ENCODE results near the gene PRSS8. TPM values are rescaled to one million over a fixed set of nuclear protein-coding genes. Genes with fewer than 3 reads are reported as not detected.
"Not testable (repeated sequence)": the region's sequence is repeated elsewhere in the genome, so short reads cannot be mapped to it uniquely, and the experiment has no call there.

The PRSS8 gene
- polyA plus RNA-seq (2012; ENCODE audit: insufficient read depth, insufficient read length) = not detected

DNA sequence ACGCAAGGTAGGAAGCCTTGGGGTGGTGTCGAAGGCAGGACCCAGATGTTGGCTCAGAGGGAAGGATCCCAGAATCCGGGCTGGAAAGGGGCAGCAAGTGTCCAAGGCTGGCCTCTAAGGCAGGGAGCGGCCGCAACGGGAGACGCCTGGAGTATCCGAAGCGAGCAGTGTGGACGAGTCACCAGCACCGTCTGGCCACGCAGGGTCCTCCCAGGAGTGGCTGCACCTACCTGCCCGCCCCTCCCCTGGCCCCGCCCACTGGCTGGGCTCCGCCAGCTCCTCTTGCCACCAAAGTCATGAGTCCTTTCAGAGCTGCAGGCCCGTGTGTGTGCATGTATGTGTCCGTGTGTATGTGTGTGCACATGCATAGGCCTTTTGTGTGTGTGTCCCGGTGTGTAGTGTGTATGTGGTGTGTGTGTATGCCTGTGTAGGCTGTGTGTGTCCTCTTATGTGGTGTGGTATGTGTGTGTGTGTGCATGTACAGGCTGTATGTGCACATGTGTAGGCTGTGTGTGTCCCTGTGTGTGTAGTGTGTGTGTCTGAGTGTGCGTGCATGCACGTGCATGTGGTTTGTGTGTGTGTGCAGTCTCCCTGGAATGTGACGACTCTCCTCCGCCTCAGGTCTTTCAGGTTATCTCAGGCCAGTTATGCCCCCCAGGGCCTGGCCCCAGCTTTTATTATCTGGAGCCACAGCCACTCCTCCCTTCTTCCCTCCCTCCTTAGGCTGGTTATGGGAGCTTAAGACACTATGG lies at the start of gene PRSS8:
TSS of gene PRSS8 (minus strand) at position 193 of the 752 bp plus-strand sequence. CDS start 229 bp downstream, outside the sequence.
- H3K4me3 ChIP-seq (ENCODE audit: low read length) = no peak within 1 kb of the TSS
- DNase-seq (ENCODE audit: low read depth, low spot score) = no peak

DNA sequence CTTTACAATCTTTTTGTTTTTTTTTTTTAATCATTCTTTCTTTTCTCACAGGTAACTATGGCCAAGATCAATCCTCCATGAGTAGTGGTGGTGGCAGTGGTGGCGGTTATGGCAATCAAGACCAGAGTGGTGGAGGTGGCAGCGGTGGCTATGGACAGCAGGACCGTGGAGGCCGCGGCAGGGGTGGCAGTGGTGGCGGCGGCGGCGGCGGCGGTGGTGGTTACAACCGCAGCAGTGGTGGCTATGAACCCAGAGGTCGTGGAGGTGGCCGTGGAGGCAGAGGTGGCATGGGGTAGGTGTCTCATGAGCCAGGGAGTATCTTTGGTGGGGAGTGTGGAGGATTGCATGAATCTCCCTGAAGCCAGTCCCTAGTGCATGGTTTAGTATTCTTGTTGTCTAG lies 49.4 kb upstream of the PRSS8 start:
- H3K4me3 ChIP-seq (ENCODE audit: low read length) = no peak overlapping the region
- DNase-seq (ENCODE audit: low read depth, low spot score) = no peak

DNA sequence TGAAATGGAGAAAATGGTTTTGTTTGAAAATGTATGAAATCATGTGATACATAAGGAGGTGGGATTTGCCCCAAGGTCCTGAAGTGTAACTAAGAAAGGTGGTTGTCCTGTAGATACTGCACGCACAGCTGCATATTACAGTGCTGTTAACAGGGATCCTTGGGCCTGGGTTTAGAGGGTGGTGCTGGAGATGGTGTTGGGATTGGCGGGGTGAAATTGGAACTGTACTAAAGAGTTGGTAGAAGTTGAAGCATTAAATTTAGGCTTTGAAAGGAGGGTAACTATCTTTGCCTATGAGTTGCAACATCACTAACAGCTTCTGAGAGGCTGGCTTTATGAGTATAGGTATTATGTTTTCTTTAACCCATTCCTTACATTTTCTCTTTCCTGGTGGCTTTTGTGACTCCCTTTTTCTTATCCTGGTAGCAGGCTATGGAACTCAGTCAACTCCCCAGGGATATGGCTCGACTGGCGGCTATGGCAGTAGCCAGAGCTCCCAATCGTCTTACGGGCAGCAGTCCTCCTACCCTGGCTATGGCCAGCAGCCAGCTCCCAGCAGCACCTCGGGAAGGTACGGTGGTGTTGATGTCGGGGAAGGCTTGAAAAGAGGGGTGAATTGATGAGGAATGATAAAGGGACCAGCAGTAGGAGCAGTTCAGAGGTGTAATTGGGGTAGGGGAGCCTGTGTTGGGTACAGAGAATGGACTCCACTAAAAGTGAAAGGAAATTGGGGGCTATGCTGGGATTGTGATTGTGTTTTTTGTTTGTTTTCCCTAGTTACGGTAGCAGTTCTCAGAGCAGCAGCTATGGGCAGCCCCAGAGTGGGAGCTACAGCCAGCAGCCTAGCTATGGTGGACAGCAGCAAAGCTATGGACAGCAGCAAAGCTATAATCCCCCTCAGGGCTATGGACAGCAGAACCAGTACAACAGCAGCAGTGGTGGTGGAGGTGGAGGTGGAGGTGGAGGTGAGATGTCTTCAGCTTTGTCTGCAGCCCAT lies 48.2 kb upstream of the PRSS8 start:
- H3K4me3 ChIP-seq (ENCODE audit: low read length) = no peak overlapping the region
- DNase-seq (ENCODE audit: low read depth, low spot score) = no peak

DNA sequence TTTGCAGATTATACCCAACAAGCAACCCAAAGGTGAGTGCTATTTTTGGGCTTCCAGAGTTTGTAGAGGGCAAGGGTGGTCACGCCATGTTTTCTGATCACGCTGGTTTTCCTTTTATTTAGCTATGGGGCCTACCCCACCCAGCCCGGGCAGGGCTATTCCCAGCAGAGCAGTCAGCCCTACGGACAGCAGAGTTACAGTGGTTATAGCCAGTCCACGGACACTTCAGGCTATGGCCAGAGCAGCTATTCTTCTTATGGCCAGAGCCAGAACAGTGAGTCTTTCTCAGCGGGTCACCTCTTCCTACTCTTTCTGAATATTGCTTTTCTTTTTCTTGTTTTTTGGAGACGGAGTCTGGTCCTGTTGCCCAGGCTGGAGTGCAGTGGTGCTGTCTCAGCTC lies 46.9 kb upstream of the PRSS8 start:
- no peak for DNase-seq (ENCODE audit: low read depth, low spot score)
- peak overlapping the region; percentile 65; the same call in 1 of the 2 replicates for H3K4me3 ChIP-seq (ENCODE audit: low read length)

DNA sequence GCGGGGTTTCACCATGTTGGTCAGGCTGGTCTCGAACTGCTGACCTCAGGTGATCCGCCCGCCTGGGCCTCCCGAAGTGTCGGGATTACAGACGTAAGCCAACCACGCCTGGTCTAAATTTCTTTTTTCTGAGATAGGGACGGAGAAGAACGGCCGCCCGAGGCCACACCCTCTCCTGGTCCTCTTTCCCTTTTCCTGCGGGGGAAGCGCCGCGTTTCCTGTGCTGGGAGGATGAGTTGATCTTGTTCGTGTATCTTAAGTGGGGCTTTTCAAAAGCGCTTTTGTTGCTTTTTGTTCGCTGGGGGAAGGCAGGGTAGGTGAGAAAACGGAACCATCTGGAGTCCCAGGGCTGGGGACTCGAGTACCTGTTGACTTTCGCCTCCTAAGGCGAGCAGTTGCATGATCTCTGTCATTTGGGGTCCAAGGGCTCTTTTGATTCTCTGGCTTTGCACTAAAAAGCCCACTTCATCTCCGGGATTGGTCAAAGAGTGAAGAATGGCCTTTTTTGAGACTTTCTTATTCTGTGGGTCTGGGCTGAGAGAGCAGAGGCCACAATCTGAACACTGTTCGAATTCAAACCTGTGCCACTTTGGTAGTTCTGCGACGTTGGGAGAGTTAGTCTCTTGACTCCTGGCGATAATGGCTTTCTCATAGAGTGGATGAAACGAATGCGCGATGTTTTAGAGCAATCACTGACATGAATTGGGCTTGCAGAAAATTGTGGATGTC lies 45.7 kb upstream of the PRSS8 start:
- peak overlapping the region; percentile 65 for H3K4me3 ChIP-seq (ENCODE audit: low read length)
- DNase-seq (ENCODE audit: low read depth, low spot score) = no peak

DNA sequence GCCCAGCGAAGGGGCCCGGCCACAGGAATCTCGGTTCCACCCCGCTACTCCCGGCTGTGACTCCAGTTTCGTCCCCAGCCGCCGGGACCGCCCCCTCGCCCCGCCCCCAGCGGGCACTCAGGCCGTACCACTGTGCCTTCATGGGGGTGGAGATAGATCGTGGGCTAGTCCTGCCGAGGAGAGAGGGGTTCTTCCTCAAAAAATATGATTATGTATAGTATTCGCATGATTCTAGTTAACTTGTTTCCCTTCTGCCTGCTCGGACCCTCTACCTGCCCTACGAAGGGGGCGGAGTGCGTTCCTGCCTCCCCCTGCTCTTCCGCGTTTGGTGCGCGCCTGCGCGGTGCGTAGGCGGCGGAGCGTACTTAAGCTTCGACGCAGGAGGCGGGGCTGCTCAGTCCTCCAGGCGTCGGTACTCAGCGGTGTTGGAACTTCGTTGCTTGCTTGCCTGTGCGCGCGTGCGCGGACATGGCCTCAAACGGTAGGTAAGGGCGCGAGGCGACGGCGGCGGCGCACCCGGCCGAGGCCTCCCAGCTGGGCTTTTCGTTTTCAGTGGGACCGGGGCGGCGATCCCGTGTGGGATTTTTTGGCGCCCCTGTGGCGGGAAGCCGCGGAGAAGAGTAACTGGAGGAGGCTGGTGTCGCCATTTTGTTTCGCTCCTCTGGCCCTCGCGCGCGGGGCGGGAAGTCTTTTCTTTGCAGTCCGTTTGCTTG lies 44.4 kb upstream of the PRSS8 start, which contains the start of gene FUS:
TSS of gene FUS (plus strand) at position 393 of the 713 bp plus-strand sequence. CDS start at position 469, 76 bp downstream.
- DNase-seq (ENCODE audit: low read depth, low spot score) = peak; percentile 88
- H3K4me3 ChIP-seq (ENCODE audit: low read length) = peak within 1 kb of the TSS; percentile 65

DNA sequence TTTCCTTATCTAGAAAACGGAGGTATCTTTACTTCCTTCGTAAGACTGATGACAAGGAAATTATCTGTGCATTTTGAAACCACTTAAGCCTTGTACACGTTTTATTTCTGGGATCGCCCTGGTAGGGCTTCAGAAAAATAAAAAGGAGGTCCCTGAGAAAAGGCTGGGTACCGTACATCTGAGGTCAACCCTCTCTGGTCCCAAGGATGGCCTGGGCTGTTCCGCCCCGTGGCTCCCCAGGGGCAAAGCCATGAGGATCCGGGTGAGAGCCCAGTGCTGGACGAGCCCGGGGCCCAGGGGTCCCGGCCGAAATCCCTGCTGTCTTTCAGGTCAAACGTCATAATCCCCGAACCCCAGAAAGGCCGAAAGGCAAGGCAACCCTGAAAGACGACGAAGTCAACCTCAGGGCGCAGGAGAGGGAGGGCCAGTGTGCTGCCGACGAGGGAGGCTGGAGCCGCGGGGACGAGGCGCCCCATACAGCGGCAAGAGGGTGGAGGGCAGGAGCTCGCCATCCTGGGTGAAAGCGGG lies 43.8 kb upstream of the PRSS8 start:
- DNase-seq (ENCODE audit: low read depth, low spot score) = no peak
- peak overlapping the region; percentile 65 for H3K4me3 ChIP-seq (ENCODE audit: low read length)

DNA sequence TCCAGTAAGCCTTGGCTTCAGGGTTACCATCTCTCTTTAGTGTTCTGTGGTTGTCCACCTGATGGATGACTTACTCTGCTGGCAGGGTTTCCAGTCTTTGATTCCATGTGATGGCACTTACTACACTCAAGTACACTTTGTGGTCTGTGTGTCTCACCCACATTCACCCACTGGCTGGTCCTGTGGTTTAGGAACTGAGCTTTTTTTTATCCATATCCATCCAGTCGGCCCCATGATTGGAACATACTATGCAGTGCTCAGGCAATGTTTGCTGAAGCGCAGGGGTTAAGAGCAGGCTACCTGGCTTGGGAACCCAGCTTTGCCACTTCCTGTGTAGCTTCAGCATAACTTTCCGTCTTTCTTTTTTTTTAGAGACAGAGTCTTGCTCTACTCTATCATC lies 41.6 kb upstream of the PRSS8 start:
- peak overlapping the region; percentile 13 for H3K4me3 ChIP-seq (ENCODE audit: low read length)
- DNase-seq (ENCODE audit: low read depth, low spot score) = peak; percentile 89

DNA sequence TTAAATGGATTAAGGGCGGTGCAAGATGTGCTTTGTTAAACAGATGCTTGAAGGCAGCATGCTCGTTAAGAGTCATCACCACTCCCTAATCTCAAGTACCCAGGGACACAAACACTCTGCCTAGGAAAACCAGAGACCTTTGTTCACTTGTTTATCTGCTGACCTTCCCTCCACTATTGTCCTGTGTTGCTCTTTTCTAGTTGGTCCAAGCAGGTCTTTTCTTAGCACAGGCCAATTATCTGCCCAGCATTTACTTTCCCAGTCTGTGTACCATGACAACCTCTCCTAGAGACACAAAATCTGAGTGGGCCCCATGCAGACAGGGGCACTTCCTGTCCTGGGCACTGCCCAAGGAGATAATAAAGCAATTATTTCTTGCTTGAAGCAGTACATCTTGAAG lies 34.5 kb upstream of the PRSS8 start:
- not testable (repeated sequence) for H3K4me3 ChIP-seq (ENCODE audit: low read length); DNase-seq (ENCODE audit: low read depth, low spot score)

DNA sequence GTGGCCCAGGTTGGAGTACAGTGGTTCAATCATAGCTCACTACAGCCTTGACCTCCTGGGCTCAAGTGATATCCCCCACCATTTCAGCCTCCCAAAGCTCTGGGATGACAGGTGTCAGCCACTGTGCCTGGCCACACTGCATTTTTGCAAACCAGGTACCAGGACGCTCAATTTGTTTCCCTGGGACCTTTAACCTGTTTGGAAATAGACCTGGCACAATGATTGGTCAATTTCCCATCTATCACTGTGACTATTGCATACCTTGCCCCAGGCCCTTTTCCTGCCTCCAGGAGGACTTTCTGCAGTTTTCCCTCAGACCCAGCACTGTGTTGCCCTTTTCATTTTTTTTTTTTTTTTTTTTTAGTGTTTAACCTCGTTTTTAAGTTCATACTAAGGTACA lies 33.3 kb upstream of the PRSS8 start:
- no peak for DNase-seq (ENCODE audit: low read depth, low spot score)

DNA sequence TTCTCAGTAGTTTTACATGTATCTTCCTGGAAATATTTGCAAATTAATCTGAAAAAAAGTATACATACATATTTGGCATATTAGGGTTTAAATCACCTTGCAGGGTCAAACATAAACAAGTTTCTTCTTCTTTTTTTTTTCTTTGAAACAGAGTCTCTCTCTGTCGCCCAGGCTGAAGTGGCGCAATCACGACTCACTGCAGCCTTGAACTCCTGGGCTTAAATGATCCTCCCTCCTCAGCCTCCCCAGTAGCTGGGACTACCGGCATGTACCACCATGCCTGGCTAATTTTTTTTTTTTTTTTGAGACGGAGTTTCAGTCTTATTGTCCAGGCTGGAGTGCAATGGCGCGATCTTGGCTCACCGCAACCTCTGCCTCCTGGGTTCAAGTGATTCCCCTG lies 31.8 kb upstream of the PRSS8 start:
- H3K4me3 ChIP-seq (ENCODE audit: low read length) = no peak overlapping the region
- DNase-seq (ENCODE audit: low read depth, low spot score) = no peak

More for the DNA sequence above, 33.3 kb upstream of the PRSS8 start:
- no peak overlapping the region for H3K4me3 ChIP-seq (ENCODE audit: low read length)

DNA sequence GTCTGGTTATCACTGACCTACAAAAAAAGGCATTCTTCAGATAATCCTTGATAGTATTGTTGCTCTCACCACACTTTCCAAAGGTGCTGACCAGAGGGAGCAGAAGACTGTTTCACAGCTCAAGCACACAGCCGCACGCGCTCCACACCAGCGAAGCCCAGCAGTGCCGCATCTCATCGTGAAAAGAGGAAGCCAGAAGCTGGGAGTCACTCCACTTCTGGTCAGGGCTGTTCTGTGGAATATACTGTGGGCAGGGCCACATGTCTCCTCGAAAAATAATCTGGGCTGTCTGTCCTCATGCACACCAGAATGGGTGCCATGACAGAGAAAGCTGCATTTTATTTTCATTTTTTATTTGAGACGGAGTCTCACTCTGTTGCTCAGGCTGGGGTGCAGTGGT lies 21.6 kb upstream of the PRSS8 start:
- no peak for DNase-seq (ENCODE audit: low read depth, low spot score)
- no peak overlapping the region for H3K4me3 ChIP-seq (ENCODE audit: low read length)

DNA sequence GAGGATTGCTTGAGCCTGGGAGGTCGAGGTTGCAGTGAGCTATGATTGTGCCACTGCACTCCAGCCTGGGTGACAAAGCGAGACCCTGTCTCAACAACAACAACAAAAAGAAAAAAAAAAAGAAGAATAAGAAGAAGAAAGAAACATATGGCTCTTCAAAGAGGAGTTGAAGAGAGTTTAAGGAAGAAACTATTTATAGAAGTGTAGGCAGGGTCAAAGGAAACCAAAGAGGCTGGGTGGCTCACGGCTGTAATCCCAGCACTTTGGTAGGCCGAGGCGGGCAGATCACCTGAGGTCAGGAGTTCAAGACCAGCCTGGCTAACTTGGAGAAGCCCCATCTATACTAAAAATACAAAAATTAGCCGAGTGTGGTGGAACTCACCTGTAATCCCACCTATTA lies 15.4 kb upstream of the PRSS8 start:
- not testable (repeated sequence) for DNase-seq (ENCODE audit: low read depth, low spot score); H3K4me3 ChIP-seq (ENCODE audit: low read length)

DNA sequence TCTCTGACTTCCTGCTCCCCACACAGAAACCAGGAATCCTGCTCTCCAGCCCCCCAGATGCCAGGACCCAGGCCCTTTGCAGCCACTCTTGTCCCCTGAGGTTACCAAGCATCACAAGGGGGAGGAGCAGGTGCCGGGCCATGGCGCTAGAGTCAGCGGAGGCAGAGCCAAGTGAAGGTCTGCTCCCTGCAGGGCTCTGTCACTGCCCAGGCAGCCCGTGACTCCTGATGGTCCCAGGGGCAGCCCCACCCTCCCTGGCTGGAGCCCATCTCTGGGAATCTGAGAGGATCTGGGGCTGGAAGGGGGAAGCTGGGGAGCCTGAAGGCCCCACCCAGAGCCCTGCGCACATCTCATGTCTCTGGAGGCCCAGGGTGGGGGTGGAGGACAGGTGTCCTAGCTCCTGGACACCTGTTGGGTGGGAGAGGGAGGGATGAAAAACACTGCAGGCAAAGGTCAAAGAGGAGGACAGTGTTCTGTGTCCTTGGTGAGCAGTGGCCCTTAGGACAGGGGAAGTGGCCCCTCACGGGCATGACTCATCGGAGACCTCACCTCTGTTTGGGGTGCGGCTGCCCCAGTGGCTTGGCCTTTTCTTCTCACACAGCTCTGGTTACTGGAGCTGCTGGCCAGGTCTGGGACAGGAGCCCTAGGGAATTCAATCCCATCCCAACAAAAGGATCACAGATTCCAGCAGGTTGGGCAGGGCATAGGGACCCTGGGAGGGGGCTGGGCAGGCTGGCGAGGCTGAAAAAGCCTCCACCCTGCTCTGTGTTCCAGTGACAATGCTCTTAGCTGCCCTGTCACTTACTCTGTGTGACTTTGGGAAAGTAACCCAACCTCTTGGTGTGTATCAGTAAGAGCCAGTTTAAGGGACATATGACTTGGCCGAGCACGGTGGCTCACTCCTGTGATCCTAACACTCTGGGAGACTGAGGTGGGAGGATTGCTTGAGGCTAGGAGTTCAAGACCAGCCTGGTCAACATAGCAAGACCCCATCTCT lies 14.7 kb upstream of the PRSS8 start, which contains the start of gene PRSS36:
TSS of gene PRSS36 (minus strand) at position 173 of the 997 bp plus-strand sequence. CDS start at position 142, 31 bp downstream.
- H3K4me3 ChIP-seq (ENCODE audit: low read length) = no peak within 1 kb of the TSS
- no peak for DNase-seq (ENCODE audit: low read depth, low spot score)

DNA sequence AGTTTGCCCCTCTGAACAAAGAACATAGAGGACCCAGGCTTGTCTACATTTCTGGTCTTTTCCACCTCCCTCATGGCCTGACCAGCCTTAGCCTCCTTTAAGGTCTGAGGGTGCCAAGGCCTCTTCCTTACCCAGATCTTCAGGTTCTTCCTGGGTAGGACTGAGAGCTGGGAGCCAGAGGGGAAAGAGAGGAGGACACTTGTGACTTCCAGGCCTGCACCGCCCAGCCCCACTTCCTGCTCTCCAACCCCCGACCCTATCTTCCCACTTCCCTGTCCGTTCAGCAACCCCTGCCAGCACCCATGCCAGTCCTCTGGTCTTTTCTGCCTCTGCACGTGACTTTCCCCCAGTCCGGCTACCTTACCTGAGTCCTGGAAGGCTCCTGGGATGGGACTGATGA lies 13.8 kb upstream of the PRSS8 start:
- H3K4me3 ChIP-seq (ENCODE audit: low read length) = no peak overlapping the region
- no peak for DNase-seq (ENCODE audit: low read depth, low spot score)

DNA sequence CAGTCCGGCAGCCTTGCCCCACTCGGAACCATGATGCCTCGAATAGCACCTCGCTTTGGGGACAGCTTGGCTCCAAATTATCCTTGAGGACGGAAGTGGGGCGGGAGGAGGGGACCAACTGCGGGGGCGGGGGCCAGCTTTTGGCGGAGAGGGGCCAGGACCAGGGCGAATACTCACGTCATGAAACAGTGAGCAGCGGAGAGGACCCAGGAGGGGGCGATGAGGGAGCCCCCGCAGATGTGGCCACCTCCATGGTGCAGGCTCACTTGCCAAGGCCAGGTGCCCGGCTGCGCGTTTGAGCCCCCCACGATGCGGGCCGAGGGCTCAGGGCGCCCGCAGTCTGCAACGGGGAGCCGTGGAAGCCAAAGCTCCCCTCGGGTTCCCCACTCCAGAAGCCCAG lies 13.4 kb upstream of the PRSS8 start:
- no peak overlapping the region for H3K4me3 ChIP-seq (ENCODE audit: low read length)

DNA sequence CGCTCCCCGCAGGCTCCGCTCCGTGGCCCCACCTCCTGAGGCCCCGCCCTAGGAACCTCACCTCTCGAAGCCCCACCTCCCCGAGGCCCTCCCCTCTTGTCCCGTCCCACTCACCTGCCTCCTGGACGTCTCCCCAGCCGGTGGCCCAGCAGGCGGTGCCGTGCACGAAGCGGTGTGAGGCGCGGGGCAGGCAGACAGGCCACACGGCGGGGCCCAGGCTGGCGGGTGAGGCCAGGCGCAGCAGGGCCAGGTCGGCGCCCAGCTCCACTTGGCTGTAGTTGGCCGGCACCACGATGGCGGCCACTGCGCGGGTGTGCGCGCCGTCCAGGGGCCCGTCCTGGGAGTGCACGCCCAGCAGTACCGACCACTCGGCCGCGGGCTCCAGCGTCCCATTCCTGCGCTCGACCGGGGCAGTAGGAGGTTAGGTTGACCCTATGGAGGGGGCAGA lies 12.8 kb upstream of the PRSS8 start:
- no peak for DNase-seq (ENCODE audit: low read depth, low spot score)
- H3K4me3 ChIP-seq (ENCODE audit: low read length) = no peak overlapping the region

More for the DNA sequence above, 13.4 kb upstream of the PRSS8 start:
- DNase-seq (ENCODE audit: low read depth, low spot score) = no peak
